Measurements from ENCODE around the gene ATP5MC3.
"Not testable (repeated sequence)": the region's sequence is repeated elsewhere in the genome, so short reads cannot be mapped to it uniquely, and the experiment has no call there.

The ATP5MC3 gene

DNA sequence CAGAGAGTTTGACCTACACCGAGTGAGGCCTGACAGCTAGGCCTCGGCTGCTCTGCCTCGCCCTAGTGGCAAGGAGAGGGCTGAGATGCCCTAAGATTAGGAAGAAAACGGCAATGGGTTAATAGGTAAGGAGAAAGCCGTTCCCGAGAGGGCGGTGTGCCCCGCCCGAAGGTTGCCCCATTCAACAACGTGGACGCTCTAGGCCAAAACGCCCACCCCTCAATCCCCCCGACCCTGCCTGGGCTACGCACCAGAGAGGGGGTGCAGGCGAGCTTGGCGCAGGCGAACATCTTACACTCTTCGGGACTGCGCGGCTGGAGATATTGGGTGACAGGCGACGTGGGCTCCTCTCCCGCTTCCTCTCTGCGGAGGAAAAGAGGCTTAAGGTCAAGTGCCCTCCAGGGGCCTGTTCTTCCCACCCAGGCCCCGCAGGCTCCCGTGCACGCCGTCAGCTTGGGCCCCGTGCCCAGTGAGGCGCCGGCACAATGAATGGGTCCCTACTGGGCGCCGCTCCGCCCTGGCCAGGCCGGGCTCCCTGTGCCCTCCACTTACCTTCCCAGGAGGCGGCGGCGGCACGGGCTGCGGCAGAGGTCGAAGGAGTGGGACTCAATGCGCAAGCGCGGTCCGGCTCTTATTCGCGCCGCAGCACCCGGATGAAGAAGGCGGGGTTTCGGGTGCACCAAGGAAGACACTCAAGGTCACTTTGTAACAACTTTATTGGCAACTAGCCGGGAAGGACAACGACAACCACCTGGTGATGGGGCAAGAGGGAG is at the start of gene ATP5MC3:
Gene ATP5MC3, minus strand, starts transcription at position 607 of the 773 bp plus-strand sequence. Its CDS starts 317 bp downstream, at position 290.
- DNase-seq (ENCODE audit: low spot score): peak; percentile 96

DNA sequence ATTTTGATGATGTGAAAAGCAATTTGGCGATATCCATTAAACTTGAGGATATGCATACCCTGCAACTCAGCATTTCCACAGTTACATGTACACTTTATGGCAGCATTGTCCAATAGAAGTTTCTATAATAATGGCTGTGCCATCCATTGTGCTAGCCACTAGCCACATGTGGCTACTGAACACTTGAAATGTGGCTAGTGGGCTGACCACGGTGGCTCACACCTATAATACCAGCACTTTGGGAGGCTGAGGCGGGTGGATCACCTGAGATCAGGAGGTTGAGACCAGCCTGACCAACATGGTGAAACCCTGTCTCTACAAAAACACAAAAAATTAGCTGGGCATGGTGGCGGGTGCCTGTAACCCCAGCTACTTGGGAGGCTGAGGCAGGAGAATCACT is 47.1 kb upstream of the ATP5MC3 start:
- DNase-seq (ENCODE audit: low spot score): not testable (repeated sequence)

- no peak for DNase-seq (ENCODE audit: low spot score)
Observed at GRCh38 chr2:175228179-175228578, 46.7 kb upstream of the ATP5MC3 start.

DNA sequence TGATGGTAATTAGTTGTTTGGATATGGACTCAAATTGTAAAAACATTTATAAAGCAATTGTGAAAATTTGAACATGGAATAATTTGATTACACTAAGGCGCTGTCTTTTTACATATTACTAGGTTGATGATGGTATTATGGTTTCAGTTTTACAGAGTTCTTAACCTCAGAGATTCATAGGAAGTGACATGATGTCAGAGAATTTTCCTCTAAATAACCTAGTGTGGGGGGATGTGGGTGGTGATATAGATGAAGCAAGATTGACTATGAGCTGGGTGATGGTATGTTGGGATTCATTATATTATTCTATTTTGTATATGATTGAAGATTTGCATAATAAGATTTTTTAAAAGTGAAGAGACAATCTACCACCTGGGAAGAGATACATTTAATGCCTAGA is 45.9 kb upstream of the ATP5MC3 start:
- DNase-seq (ENCODE audit: low spot score): no peak

DNA sequence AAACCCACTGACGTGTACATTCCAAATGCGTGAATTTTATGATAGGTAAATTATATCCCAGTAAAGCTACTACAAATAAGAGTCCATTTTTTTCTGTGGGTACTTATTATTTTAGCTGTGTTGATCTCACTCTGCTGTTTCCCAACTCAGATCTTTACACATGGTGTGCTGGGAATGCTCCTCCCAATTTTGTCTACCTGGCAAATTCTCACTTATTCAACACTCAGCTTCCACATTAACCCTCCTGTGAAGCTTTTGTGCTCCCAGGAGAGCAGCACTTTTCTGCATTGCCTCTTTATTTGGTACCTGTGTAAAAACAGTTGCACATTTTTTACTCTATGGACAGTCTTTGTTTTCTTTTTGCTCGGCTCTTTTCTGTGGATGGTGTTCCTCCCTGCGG is 38.6 kb upstream of the ATP5MC3 start:
- no peak for DNase-seq (ENCODE audit: low spot score)

DNA sequence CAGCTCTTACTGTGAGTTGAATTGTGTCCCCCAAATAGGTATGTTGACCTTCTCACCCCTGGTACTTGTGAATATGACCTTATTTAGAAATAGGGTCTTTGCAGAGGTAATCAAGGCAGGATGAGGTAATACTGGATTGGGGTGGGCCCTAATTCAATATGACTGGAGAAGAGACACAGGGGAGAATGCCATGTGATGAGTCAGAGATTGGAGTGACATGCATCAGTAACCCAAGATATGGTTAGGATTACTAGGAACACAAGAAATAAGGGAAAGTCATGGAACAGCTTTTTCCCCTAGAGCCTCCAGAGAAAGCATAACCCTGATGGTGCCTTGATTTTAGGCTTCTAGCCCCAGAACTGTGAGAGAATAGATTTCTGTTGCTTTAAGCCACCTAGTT is 37.0 kb upstream of the ATP5MC3 start:
- DNase-seq (ENCODE audit: low spot score): peak; percentile 41

GRCh38 chr2:175207741-175208438 is 26.4 kb upstream of the ATP5MC3 start:
- no peak for DNase-seq (ENCODE audit: low spot score)

DNA sequence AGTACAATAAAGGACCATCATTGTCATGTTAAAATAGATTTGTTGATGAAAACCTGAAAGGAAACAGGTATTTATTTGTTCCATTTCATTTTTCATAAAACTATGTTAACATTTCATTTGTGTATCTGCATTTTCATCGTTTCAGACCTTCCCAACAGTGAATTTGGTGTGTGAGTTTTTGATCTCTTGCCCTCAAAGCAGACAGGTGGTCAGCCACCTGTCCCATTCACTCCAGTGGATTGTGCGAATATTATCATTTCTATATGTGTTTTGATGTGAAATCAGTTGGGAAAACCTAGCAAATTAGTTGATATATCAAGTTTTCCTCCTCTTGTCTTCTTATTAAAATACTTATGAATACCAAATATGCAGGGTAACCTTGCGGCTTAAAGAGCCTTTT is 25.4 kb upstream of the ATP5MC3 start:
- DNase-seq (ENCODE audit: low spot score): no peak

GRCh38 chr2:175205523-175205922 is 24.0 kb upstream of the ATP5MC3 start:
- peak; percentile 35 for DNase-seq (ENCODE audit: low spot score)

DNA sequence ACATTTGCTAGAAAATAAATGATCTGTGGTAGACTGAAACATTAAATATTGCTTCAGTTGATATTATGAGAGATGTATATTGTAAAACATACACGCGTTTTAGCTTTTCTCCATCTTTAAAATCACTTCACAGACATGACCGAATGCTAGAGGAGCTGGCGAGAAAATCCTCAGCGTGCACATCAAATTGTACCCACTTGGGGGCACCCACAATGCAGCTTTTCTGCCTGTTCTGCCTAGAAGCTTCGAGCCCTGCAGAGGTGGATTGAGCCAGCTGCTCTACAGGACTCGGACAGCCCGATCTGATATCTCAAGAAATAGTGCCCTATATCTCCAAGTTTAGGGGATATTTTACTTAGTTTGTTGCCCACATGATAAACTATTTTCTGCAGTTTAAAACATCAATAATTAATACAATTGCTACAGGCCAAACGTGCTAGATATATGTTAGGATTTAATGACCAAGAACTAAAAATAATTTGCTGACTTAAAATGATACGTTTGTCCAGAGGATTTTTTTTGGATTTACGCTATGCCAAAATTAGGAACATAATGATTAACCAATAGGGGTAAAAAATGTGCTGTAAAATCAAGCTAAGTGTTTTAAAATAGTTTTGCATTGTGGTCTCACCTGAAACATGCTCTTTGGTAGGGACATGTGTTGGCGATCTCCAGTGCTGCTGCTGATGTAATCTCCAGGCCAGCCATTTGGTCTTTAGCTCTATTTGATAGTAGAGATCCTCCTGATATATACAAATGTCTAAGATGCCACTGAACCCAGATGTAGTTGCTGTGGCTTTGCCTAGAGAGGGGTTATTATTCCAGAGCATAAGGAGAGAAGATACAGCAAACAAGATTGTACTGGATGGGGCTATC is 22.3 kb upstream of the ATP5MC3 start:
- DNase-seq (ENCODE audit: low spot score): peak; percentile 62

GRCh38 chr2:175195012-175195411 is 13.5 kb upstream of the ATP5MC3 start:
- no peak for DNase-seq (ENCODE audit: low spot score)

- DNase-seq (ENCODE audit: low spot score): no peak
Observed at GRCh38 chr2:175188761-175189160, 7.3 kb upstream of the ATP5MC3 start.

- peak; percentile 17 for DNase-seq (ENCODE audit: low spot score)
Observed at GRCh38 chr2:175187378-175187777, 5.9 kb upstream of the ATP5MC3 start.

- no peak for DNase-seq (ENCODE audit: low spot score)
Observed at GRCh38 chr2:175183674-175184073, 2.2 kb upstream of the ATP5MC3 start.

DNA sequence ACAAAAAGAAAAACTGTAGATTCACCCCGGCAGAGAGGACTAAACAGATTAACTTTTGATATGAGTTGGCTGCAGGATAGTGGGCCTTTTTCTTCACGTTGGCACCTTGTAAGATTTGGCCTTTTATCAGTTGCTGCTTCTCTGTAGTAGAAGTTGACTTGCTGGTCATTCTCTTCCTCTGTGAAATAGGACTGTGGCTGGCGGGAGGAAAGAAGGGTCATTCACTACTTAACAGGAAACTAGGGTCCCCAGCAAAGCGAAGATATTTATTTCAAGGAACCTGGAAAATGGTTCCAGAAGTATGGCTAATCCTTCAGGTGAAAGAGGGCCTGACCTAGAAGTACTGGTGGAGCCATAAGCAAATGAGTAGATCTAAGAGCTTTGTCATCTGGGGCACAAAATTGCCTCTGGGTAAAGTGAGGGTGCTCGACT is 383 bp upstream of the ATP5MC3 start:
- no peak for DNase-seq (ENCODE audit: low spot score)

- DNase-seq (ENCODE audit: low spot score): peak; percentile 49
Observed at GRCh38 chr2:175180701-175181103, 808 bp downstream of the ATP5MC3 start.

DNA sequence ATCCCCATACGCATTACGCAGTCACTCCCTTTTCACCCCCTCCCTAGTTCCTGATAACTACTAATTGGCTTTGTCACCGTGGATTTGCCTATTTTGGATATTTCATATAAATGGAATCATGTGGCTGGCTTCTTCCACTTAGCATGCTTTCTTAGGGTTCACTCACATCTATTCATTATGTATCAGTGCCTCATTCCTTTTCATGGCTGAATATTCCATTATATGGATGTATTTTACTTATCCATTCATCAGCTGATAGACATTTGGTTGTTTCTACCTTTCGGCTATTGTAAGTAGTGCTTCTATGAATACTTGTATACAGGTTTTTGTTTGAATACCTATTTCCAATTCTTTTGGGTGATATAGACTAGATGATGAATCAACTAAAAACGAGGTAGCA is 4.9 kb downstream of the ATP5MC3 start:
- no peak for DNase-seq (ENCODE audit: low spot score)

- peak; percentile 44 for DNase-seq (ENCODE audit: low spot score)
Observed at GRCh38 chr2:175175896-175176295, 5.6 kb downstream of the ATP5MC3 start.

GRCh38 chr2:175175320-175175719 is 6.2 kb downstream of the ATP5MC3 start:
- DNase-seq (ENCODE audit: low spot score): no peak

DNA sequence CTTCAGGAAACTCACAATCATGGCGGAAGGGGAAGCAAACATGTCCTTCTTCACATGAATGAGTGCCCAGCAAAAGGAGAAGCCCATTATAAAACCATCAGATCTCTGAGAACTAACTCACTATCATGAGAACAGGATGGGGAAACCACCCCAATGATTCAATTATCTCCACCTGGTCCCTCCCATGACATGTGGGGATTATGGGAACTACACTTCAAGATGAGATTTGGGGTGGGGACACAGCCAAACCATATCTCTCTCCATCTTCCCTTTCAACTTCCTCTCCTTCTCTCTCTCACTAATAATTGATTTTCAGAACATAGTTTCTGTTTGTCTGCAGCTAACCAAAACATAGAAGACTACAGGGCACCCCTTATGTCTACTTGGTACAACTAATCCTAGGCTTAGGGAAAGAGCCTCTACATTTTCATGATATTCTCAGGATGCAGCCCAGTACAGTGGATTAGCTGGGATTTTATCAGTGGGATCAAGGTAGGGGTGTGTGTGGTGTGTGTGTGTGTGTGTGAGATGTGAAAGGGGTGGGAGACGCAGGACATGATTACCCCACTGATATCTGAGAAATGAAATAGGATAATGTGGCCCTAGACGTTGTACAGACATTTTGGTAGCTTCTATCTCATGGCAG is 10.7 kb downstream of the ATP5MC3 start:
- no peak for DNase-seq (ENCODE audit: low spot score)

GRCh38 chr2:175169191-175169590 is 12.3 kb downstream of the ATP5MC3 start:
- DNase-seq (ENCODE audit: low spot score): no peak

GRCh38 chr2:175168564-175168945 is 13.0 kb downstream of the ATP5MC3 start:
- DNase-seq (ENCODE audit: low spot score): no peak
